ENCODE measurements around the gene NISCH. TPM values are rescaled to one million over a fixed set of nuclear protein-coding genes. Genes with fewer than 3 reads are reported as not detected.

NISCH gene
- polyA plus RNA-seq, 2 donors = 32.2 to 59.6 TPM

DNA sequence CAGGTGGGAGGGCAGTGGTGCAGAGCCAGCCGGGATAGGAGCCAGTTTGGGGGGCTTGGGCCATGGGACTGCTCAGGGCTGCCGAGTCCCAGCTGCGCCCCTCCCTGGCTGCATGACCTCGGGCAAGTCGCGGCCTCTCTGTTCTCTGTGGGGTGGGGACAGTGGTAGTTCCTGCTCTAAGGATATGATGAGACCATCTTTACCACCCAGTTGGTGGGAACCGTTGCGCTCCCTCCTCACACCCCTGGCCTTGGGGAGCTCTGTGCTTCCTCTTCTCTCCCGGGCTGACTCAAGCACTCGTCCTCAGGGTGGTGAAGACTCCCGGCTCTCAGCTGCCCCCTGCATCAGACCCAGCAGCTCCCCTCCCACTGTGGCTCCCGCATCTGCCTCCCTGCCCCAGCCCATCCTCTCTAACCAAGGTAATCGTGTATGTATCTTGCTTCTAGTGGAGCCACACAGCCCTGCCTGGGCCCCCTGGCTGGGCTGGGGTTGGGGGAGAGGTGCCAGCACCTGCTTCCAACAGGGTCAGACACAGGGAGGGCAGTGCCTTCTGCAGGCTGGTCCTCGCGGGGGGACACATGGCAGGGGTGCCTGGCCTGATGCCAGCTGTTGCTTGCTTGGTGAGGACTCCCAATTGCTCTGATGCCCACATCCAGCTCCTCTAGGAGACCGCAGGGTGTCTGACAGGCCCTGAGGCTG is 24.6 kb downstream of the NISCH start:
- peaks cover 29 to 74% of the 10 kb centered on the region in 2 donors for H3K36me3 ChIP-seq (ENCODE audit: control insufficient read depth in 2 of 2, insufficient read depth in 2 of 2, low read length in 1 of 2)
- no peak overlapping the region for H3K27ac ChIP-seq (ENCODE audit: low read depth in 2 of 2, low read length in 1 of 2)
- H3K9me3 ChIP-seq (ENCODE audit: control insufficient read depth in 2 of 2, insufficient read depth in 1 of 2, low read depth in 1 of 2, low read length in 1 of 2) = no peaks in the 10 kb centered on the region
- 80 to 81% methylated on average over 15 to 16 of the region's 16 CpGs for WGBS, 2 donors
- H3K27me3 ChIP-seq (ENCODE audit: control insufficient read depth in 1 of 2, insufficient read depth in 2 of 2, low read length in 2 of 2) = no peaks in the 10 kb centered on the region
- no peak overlapping the region for H3K4me3 ChIP-seq (ENCODE audit: low read depth in 1 of 2, low read length in 2 of 2)
- peaks cover 4 to 19% of the 10 kb centered on the region in 2 donors for H3K4me1 ChIP-seq (ENCODE audit: control insufficient read depth in 2 of 2, insufficient read depth in 2 of 2, low read length in 1 of 2)

DNA sequence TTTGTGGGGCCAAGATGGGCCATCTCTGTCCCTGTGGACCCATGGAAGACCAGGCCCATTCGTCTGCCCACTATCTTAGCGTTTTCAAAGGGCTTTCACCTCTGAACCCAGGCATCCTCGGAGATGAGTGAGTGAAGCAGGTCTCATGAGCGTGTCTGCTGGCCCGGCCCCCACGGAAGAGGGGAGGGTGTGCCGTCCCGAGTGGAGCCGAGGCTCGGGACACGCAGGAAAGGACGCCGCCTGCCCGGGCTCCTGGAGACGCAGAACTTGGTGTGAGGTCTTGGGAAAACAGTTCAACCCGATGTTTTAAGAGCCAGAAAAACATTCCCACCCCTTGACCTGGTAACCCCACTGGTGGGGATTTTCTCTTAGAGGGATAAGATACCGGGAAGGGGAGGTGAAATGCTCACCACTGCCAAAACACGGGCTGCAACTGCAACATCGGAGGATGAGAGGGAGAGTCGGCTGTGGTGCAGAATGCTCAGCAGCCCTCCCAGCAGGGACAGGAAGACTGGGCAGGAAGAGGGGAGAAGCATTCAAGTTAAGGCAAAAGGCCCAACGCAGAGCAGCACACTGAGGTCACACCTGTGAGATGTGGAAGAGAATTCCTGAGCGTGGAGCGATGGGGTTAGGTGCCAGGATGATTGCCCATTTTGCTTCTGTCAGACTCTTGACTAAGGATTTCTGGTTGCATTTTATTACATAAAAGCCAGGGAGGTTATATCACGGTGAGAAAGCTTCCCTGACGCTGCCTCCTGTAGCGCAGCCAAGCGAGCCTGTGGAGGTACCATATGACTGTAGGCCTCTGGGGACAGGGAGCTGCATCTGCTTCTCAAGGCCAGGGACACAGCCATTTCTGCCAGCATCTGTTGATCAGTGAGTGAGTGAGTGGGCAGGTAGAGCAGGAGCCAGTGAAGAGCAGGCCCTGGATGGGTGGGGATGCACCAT is 25.6 kb downstream of the NISCH start:
- Histone ChIP-seq H3K27ac (ENCODE audit: low read depth in 2 of 2, low read length in 1 of 2) (no peak overlapping the region), H3K9me3 (ENCODE audit: control insufficient read depth in 2 of 2, insufficient read depth in 1 of 2, low read depth in 1 of 2, low read length in 1 of 2) (no peaks in the 10 kb centered on the region), H3K4me3 (ENCODE audit: low read depth in 1 of 2, low read length in 2 of 2) (no peak overlapping the region), H3K27me3 (ENCODE audit: control insufficient read depth in 1 of 2, insufficient read depth in 2 of 2, low read length in 2 of 2) (no peaks in the 10 kb centered on the region), H3K4me1 (ENCODE audit: control insufficient read depth in 2 of 2, insufficient read depth in 2 of 2, low read length in 1 of 2) (peaks cover 4 to 21% of the 10 kb centered on the region in 2 donors), H3K36me3 (ENCODE audit: control insufficient read depth in 2 of 2, insufficient read depth in 2 of 2, low read length in 1 of 2) (peaks cover 29 to 72% of the 10 kb centered on the region in 2 donors)
- WGBS, 2 donors = 79 to 84% methylated on average over 27 of the region's 27 CpGs

DNA sequence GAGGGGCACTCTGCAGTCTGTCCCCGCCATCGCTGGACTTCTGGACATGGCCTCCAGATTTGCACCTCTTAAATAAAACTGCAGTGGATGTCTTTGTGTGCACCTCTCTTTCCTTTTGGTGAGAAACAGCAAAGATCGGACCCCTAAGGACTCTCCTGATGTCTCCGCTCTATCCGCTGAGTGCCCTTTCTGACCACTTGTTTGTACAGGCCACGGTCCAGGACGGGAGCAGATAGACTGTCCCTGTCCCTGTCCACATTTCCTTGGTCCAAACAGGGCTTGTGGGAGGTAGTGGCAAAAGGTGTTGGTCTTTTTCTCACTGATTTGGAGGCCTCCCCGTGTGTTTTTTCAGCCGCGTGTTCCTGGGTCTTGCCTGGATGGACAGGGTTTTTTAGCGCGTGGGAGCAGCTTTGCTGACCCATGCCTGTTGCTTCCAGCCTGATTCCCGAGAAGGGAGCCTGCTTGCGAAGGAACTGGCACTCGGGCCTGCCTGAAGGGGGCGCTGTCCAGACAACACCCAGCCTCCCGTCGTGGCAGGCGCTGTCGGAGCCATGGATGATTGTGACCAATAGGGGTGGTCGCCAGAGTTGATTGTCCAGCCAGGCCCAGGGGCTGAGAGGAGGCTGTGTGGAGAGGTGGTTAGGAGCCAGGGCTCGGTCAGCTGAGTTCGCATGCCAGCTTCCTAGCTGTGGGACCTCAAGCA is 26.6 kb downstream of the NISCH start:
- H3K27ac ChIP-seq (ENCODE audit: low read depth in 2 of 2, low read length in 1 of 2) = no peak overlapping the region
- no peaks in the 10 kb centered on the region for H3K27me3 ChIP-seq (ENCODE audit: control insufficient read depth in 1 of 2, insufficient read depth in 2 of 2, low read length in 2 of 2)
- H3K36me3 ChIP-seq (ENCODE audit: control insufficient read depth in 2 of 2, insufficient read depth in 2 of 2, low read length in 1 of 2) = peaks cover 29 to 73% of the 10 kb centered on the region in 2 donors
- H3K4me3 ChIP-seq (ENCODE audit: low read depth in 1 of 2, low read length in 2 of 2) = no peak overlapping the region
- H3K4me1 ChIP-seq (ENCODE audit: control insufficient read depth in 2 of 2, insufficient read depth in 2 of 2, low read length in 1 of 2) = peaks cover 4 to 21% of the 10 kb centered on the region in 2 donors
- no peaks in the 10 kb centered on the region for H3K9me3 ChIP-seq (ENCODE audit: control insufficient read depth in 2 of 2, insufficient read depth in 1 of 2, low read depth in 1 of 2, low read length in 1 of 2)
- 88 to 91% methylated on average over 23 of the region's 23 CpGs for WGBS, 2 donors

DNA sequence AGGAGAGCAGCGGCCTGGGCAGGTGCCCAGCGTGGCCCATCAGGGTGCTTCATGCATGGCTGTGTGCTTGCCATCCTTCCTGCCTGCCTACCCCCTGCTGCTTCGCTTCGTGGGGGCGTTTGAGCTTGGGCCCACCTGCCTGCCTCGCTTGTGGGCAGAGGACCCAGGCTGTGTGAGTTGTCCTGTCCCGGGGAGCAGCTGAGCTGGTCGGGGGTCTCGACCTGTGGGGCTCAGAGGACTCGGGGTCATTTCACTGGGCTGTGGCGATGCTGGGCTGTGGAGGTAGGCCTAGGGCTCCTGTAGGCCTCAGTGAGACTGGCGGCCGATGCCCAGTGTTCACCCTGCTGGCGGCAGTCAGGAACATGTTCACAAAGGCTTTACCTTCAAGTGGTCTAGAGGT is 27.7 kb downstream of the NISCH start:
- Histone ChIP-seq H3K9me3 (ENCODE audit: control insufficient read depth in 2 of 2, insufficient read depth in 1 of 2, low read depth in 1 of 2, low read length in 1 of 2) (no peaks in the 10 kb centered on the region), H3K4me1 (ENCODE audit: control insufficient read depth in 2 of 2, insufficient read depth in 2 of 2, low read length in 1 of 2) (peaks cover 4 to 21% of the 10 kb centered on the region in 2 donors), H3K4me3 (ENCODE audit: low read depth in 1 of 2, low read length in 2 of 2) (no peak overlapping the region), H3K27me3 (ENCODE audit: control insufficient read depth in 1 of 2, insufficient read depth in 2 of 2, low read length in 2 of 2) (no peaks in the 10 kb centered on the region), H3K36me3 (ENCODE audit: control insufficient read depth in 2 of 2, insufficient read depth in 2 of 2, low read length in 1 of 2) (peaks cover 23 to 74% of the 10 kb centered on the region in 2 donors), H3K27ac (ENCODE audit: low read depth in 2 of 2, low read length in 1 of 2) (peak overlapping the region; percentile 57 to 76)
- 74 to 78% methylated on average over 14 of the region's 14 CpGs for WGBS, 2 donors

DNA sequence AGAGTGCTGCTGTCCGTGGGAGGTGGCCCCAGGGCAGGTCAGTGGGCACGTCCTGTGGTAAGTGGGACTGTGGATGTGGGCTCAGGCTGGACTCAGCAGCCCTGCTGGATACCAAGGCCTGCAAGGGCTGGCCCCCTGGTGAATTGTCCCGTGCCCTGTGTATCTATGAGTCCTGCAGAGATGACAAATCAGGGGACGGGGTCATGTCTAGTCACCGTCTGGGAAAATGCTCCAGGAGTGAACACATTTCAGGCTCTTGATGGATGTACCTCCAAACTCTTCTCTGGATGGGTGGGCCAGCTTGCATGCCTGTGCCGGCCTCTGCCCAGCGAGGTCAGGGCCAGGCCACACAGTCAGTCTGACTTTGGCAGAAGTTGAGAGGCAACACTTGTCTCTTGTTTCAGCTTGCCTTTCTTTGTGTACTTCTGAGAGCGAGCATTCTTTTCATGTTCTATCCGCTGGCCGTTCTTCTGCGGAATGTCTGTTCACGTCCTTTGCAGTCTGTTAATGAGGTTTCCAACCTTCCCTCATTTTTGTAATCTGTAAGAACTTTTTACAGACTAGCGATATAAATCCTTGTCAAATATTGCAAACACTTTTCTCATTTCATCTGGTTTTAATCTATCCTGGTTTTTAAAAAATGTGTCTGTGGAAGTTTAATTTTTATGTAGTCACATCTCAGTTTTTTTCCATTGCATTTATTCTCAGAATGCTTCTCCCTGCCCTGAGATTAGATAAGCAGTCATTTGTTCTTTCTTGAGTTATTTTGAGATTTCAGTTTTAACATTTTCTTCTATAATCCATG is 28.4 kb downstream of the NISCH start:
- peak overlapping the region; percentile 57 to 90 for H3K27ac ChIP-seq (ENCODE audit: low read depth in 2 of 2, low read length in 1 of 2)

DNA sequence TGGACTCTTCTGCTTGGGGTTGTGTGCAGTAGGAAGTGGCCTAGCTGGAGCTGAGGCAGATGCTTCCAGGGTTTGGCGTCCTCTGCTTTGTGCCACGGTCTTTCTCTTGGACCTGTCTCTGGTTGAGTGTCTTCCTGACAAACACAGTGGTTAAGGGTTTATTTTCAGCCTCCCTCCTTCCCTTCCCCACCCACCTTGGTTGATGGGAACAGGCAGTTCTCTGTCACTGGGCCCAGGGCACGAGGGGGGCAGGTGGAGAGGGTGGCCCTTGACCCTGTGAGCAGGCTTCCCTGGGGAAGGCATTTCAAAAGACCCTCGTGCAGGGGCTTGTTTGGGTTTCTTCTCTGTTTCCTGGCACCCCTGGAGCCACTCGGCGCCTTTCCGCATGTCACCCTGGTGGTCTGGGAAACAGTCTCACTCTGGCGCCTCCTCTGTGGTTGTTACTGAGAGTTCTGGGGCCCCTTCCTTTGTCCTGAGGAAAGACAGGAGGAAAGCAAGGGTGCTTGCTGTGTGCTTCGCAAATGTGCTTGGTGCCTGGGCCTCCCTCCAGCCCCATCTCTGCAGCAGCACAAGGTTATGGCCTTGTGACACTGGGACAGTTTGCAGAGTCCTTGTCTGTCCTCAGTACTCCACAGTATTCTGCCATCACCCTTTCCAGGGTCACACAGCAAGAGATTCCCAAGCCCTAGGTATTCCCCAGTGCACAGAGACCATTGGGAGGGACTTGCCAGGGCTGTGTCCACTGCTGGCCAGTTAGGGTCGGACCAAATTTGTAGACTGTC is 29.5 kb downstream of the NISCH start:
- Histone ChIP-seq H3K4me3 (ENCODE audit: low read depth in 1 of 2, low read length in 2 of 2) (no peak overlapping the region), H3K36me3 (ENCODE audit: control insufficient read depth in 2 of 2, insufficient read depth in 2 of 2, low read length in 1 of 2) (peaks cover 10 to 72% of the 10 kb centered on the region in 2 donors), H3K27me3 (ENCODE audit: control insufficient read depth in 1 of 2, insufficient read depth in 2 of 2, low read length in 2 of 2) (no peaks in the 10 kb centered on the region), H3K9me3 (ENCODE audit: control insufficient read depth in 2 of 2, insufficient read depth in 1 of 2, low read depth in 1 of 2, low read length in 1 of 2) (no peaks in the 10 kb centered on the region), H3K4me1 (ENCODE audit: control insufficient read depth in 2 of 2, insufficient read depth in 2 of 2, low read length in 1 of 2) (peaks cover 4 to 21% of the 10 kb centered on the region in 2 donors), H3K27ac (ENCODE audit: low read depth in 2 of 2, low read length in 1 of 2) (peak overlapping the region; percentile 62 to 90)
- 65 to 78% methylated on average over 10 of the region's 10 CpGs for WGBS, 2 donors

More for the DNA sequence above, 28.4 kb downstream of the NISCH start:
- WGBS, 2 donors = 34 to 53% methylated on average over 13 of the region's 13 CpGs
- Histone ChIP-seq H3K9me3 (ENCODE audit: control insufficient read depth in 2 of 2, insufficient read depth in 1 of 2, low read depth in 1 of 2, low read length in 1 of 2) (no peaks in the 10 kb centered on the region), H3K4me1 (ENCODE audit: control insufficient read depth in 2 of 2, insufficient read depth in 2 of 2, low read length in 1 of 2) (peaks cover 4 to 21% of the 10 kb centered on the region in 2 donors), H3K27me3 (ENCODE audit: control insufficient read depth in 1 of 2, insufficient read depth in 2 of 2, low read length in 2 of 2) (no peaks in the 10 kb centered on the region), H3K4me3 (ENCODE audit: low read depth in 1 of 2, low read length in 2 of 2) (no peak overlapping the region), H3K36me3 (ENCODE audit: control insufficient read depth in 2 of 2, insufficient read depth in 2 of 2, low read length in 1 of 2) (peaks cover 16 to 73% of the 10 kb centered on the region in 2 donors)

DNA sequence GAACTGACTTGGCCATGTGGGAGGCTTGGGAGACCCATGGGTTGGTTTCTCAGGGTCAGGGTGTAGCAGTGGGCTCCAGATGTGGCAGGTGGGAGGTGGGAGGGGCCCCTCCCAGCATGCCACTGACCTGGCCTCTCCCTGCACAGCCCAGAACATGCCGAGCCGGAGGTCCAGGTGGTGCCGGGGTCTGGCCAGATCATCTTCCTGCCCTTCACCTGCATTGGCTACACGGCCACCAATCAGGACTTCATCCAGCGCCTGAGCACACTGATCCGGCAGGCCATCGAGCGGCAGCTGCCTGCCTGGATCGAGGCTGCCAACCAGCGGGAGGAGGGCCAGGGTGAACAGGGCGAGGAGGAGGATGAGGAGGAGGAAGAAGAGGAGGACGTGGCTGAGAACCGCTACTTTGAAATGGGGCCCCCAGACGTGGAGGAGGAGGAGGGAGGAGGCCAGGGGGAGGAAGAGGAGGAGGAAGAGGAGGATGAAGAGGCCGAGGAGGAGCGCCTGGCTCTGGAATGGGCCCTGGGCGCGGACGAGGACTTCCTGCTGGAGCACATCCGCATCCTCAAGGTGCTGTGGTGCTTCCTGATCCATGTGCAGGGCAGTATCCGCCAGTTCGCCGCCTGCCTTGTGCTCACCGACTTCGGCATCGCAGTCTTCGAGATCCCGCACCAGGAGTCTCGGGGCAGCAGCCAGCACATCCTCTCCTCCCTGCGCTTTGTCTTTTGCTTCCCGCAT is 31.8 kb downstream of the NISCH start:
- WGBS, 2 donors = 91 to 92% methylated on average over 30 to 31 of the region's 31 CpGs
- Histone ChIP-seq H3K36me3 (ENCODE audit: control insufficient read depth in 2 of 2, insufficient read depth in 2 of 2, low read length in 1 of 2) (peaks cover 12 to 69% of the 10 kb centered on the region in 2 donors), H3K4me3 (ENCODE audit: low read depth in 1 of 2, low read length in 2 of 2) (no peak overlapping the region), H3K27ac (ENCODE audit: low read depth in 2 of 2, low read length in 1 of 2) (no peak overlapping the region), H3K9me3 (ENCODE audit: control insufficient read depth in 2 of 2, insufficient read depth in 1 of 2, low read depth in 1 of 2, low read length in 1 of 2) (no peaks in the 10 kb centered on the region), H3K27me3 (ENCODE audit: control insufficient read depth in 1 of 2, insufficient read depth in 2 of 2, low read length in 2 of 2) (no peaks in the 10 kb centered on the region), H3K4me1 (ENCODE audit: control insufficient read depth in 2 of 2, insufficient read depth in 2 of 2, low read length in 1 of 2) (peaks cover 4 to 21% of the 10 kb centered on the region in 2 donors)

All from esophagus (tissue), 2 donors.